IgD-negative memory B cell (primary cell): ENCODE measurements around the gene SHF. TPM values are rescaled to one million over a fixed set of nuclear protein-coding genes. Genes with fewer than 3 reads are reported as not detected.
A peak's percentile ranks its signal among the peaks of the same experiment; 100 is the strongest.
"Not testable (repeated sequence)": the region's sequence is repeated elsewhere in the genome, so short reads cannot be mapped to it uniquely, and the experiment has no call there.

ENCODE experiments used
- H3K27ac Mint-ChIP-seq, 3 donors: one replicate each; pipeline ENCODE4 v1.8.0; 2020 to 2022; ENCODE audit warnings: mild to moderate bottlenecking in 3 of 3, mixed read lengths in 3 of 3, moderate library complexity in 1 of 3
- H3K27me3 Mint-ChIP-seq: one replicate; pipeline ENCODE4 v1.8.0; 2021; ENCODE audit warnings: mixed read lengths
- H3K36me3 Mint-ChIP-seq: one replicate; pipeline ENCODE4 v1.8.0; 2020; ENCODE audit warnings: mild to moderate bottlenecking, mixed read lengths
- H3K4me1 Mint-ChIP-seq, 3 donors: one replicate each; pipeline ENCODE4 v1.8.0; 2020 to 2022; ENCODE audit warnings: mixed read lengths in 3 of 3, mild to moderate bottlenecking in 1 of 3
- H3K4me3 Mint-ChIP-seq, 4 donors: one replicate each; pipeline ENCODE4 v1.8.0; 2020 to 2022; ENCODE audit warnings: mild to moderate bottlenecking in 4 of 4, mixed read lengths in 4 of 4, moderate library complexity in 3 of 4
- H3K9me3 Mint-ChIP-seq, 3 donors: one replicate each; pipeline ENCODE4 v1.8.0; 2020 to 2021; ENCODE audit warnings: mixed read lengths in 3 of 3, mild to moderate bottlenecking in 1 of 3
- polyA plus RNA-seq: library from polyadenylated mRNA; unstranded; fragments of 300-500 nt; fragmentation: Illumina TruSeq; gene quantifications from one replicate; pipeline ENCODE4 v1.2.3, GENCODE V29; 2021

SHF gene
- polyA plus RNA-seq, 1 donor from 2014 or later = 0.85 TPM

- not testable (repeated sequence) for H3K9me3 Mint-ChIP-seq, H3K36me3 Mint-ChIP-seq, H3K4me1 Mint-ChIP-seq, H3K27ac Mint-ChIP-seq
- Mint-ChIP-seq H3K27me3 (peaks cover 31% of the 10 kb centered on the region), H3K4me3 (peak overlapping the region in 1 of 4 donors; percentile 79)
These were observed 51.9 kb downstream of the SHF start for GRCh38 chr15:45135705-45136377.

DNA sequence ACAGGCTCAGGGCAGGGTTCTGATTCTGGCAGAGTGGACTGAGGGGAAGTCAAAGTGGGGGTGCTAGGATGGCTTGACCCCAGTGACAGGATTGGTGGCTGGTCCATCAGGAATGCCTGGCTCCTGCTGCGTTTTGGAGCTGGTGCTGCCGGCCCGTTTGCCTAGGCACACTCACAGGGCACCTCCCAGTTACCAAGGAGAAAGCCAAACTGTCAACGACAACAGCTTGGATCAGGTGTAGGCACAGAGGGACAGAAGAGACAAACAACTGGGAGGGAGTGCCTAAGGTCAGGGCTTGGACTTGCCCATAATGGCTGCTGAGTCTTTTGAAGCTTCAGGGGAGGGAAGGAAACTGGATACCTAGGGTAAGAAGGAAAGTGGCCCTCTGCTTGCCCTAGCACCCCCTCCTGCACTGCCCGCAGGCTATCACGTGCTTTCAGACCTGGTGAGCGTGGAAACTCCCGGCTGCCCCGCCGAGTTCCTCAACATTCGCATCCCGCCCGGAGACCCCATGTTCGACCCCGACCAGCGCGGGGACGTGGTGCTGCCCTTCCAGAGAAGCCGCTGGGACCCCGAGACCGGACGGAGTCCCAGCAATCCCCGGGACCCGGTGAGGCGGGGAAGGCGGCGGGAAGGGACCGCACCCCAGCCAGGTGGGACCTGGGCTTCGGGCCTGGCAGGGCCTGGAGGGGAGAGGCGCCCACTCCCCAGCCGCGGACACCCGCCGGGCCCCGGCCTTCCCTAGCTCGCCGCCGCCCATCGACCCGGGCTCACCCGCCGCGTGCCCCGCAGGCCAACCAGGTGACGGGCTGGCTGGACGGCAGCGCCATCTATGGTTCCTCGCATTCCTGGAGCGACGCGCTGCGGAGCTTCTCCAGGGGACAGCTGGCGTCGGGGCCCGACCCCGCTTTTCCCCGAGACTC is 52.8 kb downstream of the SHF start:
- peaks cover 2% of the 10 kb centered on the region for H3K36me3 Mint-ChIP-seq
- H3K27ac Mint-ChIP-seq = no peak overlapping the region
- H3K4me1 Mint-ChIP-seq = peaks cover 2 to 8% (median 8%) of the 10 kb centered on the region in 3 donors
- H3K27me3 Mint-ChIP-seq = peaks cover 39% of the 10 kb centered on the region
- no peaks in the 10 kb centered on the region for H3K9me3 Mint-ChIP-seq
- H3K4me3 Mint-ChIP-seq = peak overlapping the region in 3 of 4 donors; percentile 47 to 67 (median 47)

DNA sequence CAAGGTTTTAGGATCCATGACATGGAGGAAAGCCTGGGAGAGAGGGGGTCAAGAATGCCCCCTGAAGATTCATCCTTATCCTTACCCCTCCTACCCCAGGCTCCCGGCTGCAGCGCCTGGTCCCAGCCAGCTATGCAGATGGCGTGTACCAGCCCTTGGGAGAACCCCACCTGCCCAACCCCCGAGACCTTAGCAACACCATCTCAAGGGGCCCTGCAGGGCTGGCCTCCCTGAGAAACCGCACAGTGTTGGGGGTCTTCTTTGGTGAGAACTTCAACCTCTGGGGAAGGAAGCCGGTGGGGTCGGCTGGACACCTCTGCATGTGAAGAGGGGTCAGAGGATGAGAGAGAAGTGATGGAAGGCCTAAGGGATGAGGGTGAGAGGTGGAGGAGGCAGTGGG is 53.7 kb downstream of the SHF start:
- Mint-ChIP-seq H3K36me3 (peaks cover 2% of the 10 kb centered on the region), H3K4me1 (peaks cover 2 to 8% (median 8%) of the 10 kb centered on the region in 3 donors), H3K4me3 (no peak overlapping the region), H3K9me3 (no peaks in the 10 kb centered on the region), H3K27me3 (peaks cover 43% of the 10 kb centered on the region), H3K27ac (no peak overlapping the region)

- H3K4me3 Mint-ChIP-seq = no peak overlapping the region
- peaks cover 48% of the 10 kb centered on the region for H3K27me3 Mint-ChIP-seq
- H3K9me3 Mint-ChIP-seq = no peaks in the 10 kb centered on the region
- H3K36me3 Mint-ChIP-seq = peaks cover 2% of the 10 kb centered on the region
- no peak overlapping the region for H3K27ac Mint-ChIP-seq
- peaks cover 2 to 8% (median 8%) of the 10 kb centered on the region in 3 donors for H3K4me1 Mint-ChIP-seq
These were observed 54.2 kb downstream of the SHF start for GRCh38 chr15:45133561-45133920.

DNA sequence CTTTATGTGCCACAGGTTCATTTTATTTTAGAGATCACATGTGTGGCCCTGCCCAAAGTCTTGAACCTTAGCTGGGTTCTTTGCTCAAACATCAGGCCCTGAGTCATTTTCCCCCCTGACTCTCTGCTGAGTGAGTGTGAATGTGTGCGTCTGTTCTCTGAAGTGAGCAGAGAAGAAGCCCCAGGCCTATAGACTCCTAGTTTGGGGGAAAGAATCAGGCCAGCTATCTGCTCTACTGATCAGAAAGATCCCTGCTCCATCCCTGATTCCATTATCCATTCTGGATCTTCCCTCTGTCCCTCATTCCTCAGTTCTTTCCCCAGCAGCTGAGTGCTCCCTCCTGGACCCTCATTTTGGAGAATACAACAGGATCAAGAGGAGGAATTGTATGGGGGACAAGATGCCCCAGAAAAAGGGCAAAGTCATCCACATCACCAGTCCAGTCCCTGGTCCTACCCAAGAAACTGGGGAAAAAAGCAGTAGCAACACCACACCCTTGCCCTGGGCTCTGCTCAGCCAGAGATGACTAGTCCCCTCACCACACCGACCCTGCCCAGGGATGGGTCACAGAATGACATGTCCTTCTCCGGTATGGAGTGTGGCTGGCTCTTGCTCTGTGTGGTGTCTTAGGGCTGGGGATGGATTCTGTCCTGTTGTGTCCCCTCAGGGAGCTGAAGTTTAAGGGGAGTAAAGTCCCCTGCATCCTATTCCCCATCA is 54.8 kb downstream of the SHF start:
- Mint-ChIP-seq H3K4me1 (peaks cover 4 to 9% (median 8%) of the 10 kb centered on the region in 3 donors), H3K9me3 (no peaks in the 10 kb centered on the region)

DNA sequence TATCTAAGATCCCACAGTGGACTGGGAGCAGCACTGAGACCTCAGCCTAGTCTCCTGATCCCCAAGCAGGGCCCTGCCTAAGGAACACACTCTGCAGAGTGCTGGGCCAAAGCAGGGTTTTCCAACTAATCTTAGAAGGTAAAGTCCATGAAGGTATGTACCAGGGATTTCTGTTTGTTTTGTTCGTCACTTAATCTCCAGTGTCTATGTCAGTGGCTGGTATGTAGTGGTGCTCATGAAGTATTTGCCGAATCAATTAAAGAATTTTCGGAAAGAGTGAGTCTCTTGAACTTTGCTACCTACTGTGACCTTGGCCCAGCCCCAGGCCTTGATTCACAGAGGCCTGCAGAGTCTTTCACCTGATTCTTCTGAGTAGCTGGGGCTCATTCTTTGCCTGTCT is 56.3 kb downstream of the SHF start:
- H3K9me3 Mint-ChIP-seq = no peaks in the 10 kb centered on the region
- peaks cover 50% of the 10 kb centered on the region for H3K27me3 Mint-ChIP-seq
- H3K36me3 Mint-ChIP-seq = peaks cover 1% of the 10 kb centered on the region
- peaks cover 4 to 9% (median 8%) of the 10 kb centered on the region in 3 donors for H3K4me1 Mint-ChIP-seq
- H3K4me3 Mint-ChIP-seq = no peak overlapping the region
- H3K27ac Mint-ChIP-seq = no peak overlapping the region

More for the DNA sequence above, 54.8 kb downstream of the SHF start:
- H3K36me3 Mint-ChIP-seq = peaks cover 3% of the 10 kb centered on the region
- H3K27me3 Mint-ChIP-seq = peaks cover 48% of the 10 kb centered on the region
- H3K4me3 Mint-ChIP-seq = no peak overlapping the region
- H3K27ac Mint-ChIP-seq = no peak overlapping the region

GRCh38 chr15:45130291-45131000 is 57.3 kb downstream of the SHF start:
- Mint-ChIP-seq H3K4me1 (peaks cover 2 to 8% (median 7%) of the 10 kb centered on the region in 3 donors), H3K4me3 (peak overlapping the region in 3 of 4 donors; percentile 9 to 63 (median 39)), H3K36me3 (peaks cover 1% of the 10 kb centered on the region), H3K27ac (peak overlapping the region in 1 of 3 donors; percentile 31), H3K9me3 (no peaks in the 10 kb centered on the region), H3K27me3 (peaks cover 47% of the 10 kb centered on the region)

GRCh38 chr15:45129651-45130129 is 58.1 kb downstream of the SHF start, which contains the start of the genes DUOX1 and DUOXA1:
Gene DUOX1 (plus strand): TSS chr15:45129994. CDS start chr15:45131967, 1,973 bp downstream.
Gene DUOXA1 (minus strand): TSS chr15:45129879. CDS start chr15:45123014, 6,865 bp downstream.
- Mint-ChIP-seq H3K4me3 (peak within 1 kb of the TSS; percentile 43 to 63 (median 52)), H3K27me3 (peaks cover 45% of the 10 kb centered on the region), H3K9me3 (no peaks in the 10 kb centered on the region), H3K36me3 (peaks cover 1% of the 10 kb centered on the region), H3K4me1 (peaks cover 2 to 5% (median 4%) of the 10 kb centered on the region in 3 donors), H3K27ac (peak within 1 kb of the TSS in 1 of 3 donors; percentile 31)

DNA sequence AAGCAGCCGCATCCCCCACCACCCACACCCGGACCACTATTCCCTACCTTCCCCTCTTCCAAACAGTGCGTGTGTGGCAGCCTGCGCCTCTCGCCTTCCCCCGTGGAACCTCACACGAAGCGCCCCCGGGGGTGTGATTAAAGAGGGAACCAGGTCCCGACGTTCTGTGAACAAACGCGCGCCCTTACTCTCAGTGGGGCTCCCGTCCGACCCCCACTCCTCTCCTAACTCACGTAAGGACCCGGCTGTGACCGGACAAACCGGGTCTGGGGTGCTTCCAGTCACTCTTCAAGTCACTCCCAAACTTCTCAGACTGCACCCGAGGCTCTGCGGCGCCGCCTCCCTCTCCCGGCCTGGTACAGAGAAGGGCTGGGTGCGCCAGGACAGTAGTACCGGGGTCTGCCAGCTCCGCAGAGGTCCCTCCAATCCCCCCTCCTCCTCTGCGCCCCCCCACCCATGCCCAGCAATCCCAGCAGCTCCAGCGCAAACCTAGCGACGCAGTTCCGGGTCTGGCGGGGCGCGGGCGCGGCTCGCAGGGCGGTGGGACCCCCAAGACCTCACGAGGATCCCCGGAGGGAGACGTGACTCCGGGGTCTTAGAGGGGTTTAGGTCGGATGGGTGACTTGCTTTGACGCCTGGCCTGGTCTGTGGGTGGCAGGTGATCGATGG is 58.7 kb downstream of the SHF start:
- H3K36me3 Mint-ChIP-seq = peaks cover 1% of the 10 kb centered on the region
- H3K4me1 Mint-ChIP-seq = peaks cover 2 to 5% (median 3%) of the 10 kb centered on the region in 3 donors
- H3K27me3 Mint-ChIP-seq = peaks cover 42% of the 10 kb centered on the region
- H3K4me3 Mint-ChIP-seq = peak overlapping the region in 3 of 4 donors; percentile 43 to 59 (median 44)
- H3K27ac Mint-ChIP-seq = no peak overlapping the region
- no peaks in the 10 kb centered on the region for H3K9me3 Mint-ChIP-seq

- no peaks in the 10 kb centered on the region for H3K9me3 Mint-ChIP-seq
- peaks cover 1% of the 10 kb centered on the region for H3K36me3 Mint-ChIP-seq
- no peak overlapping the region for H3K27ac Mint-ChIP-seq
- peak overlapping the region in 1 of 4 donors; percentile 24 for H3K4me3 Mint-ChIP-seq
- H3K27me3 Mint-ChIP-seq = peaks cover 40% of the 10 kb centered on the region
- H3K4me1 Mint-ChIP-seq = peaks cover 2 to 5% (median 3%) of the 10 kb centered on the region in 3 donors
These were observed 61.1 kb downstream of the SHF start for GRCh38 chr15:45126535-45127158.

GRCh38 chr15:45123397-45123796 is 64.4 kb downstream of the SHF start:
- peaks cover 29% of the 10 kb centered on the region for H3K27me3 Mint-ChIP-seq

GRCh38 chr15:45122719-45123118 is 65.0 kb downstream of the SHF start:
- Mint-ChIP-seq H3K9me3 (no peaks in the 10 kb centered on the region), H3K27me3 (peaks cover 31% of the 10 kb centered on the region), H3K27ac (no peak overlapping the region), H3K4me1 (peaks cover 2 to 6% (median 6%) of the 10 kb centered on the region in 3 donors), H3K4me3 (no peak overlapping the region), H3K36me3 (no peaks in the 10 kb centered on the region)

More at GRCh38 chr15:45123397-45123796, 64.4 kb downstream of the SHF start:
- Mint-ChIP-seq H3K27ac (no peak overlapping the region), H3K36me3 (peaks cover under 1% of the 10 kb centered on the region), H3K9me3 (no peaks in the 10 kb centered on the region), H3K4me3 (no peak overlapping the region), H3K4me1 (peaks cover 0 to 4% (median under 1%) of the 10 kb centered on the region in 3 donors)

GRCh38 chr15:45121706-45122417 is 65.9 kb downstream of the SHF start:
- H3K27ac Mint-ChIP-seq = no peak overlapping the region

More at GRCh38 chr15:45121706-45122417, 65.9 kb downstream of the SHF start:
- Mint-ChIP-seq H3K9me3 (no peaks in the 10 kb centered on the region), H3K4me3 (no peak overlapping the region), H3K36me3 (no peaks in the 10 kb centered on the region), H3K27me3 (peaks cover 36% of the 10 kb centered on the region), H3K4me1 (peaks cover 6 to 11% (median 7%) of the 10 kb centered on the region in 3 donors)
